Hematopoietic multipotent progenitor cell treated with erythropoietin and hydrocortisone succinate and interleukin-3 and kit ligand, for 8 days (in vitro differentiated cells): ENCODE data around the gene NELL1.

Source experiments
- DNase-seq: peaks from one replicate; pipeline ENCODE4 v3.0.0-alpha.2; 2015

Gene NELL1

DNA sequence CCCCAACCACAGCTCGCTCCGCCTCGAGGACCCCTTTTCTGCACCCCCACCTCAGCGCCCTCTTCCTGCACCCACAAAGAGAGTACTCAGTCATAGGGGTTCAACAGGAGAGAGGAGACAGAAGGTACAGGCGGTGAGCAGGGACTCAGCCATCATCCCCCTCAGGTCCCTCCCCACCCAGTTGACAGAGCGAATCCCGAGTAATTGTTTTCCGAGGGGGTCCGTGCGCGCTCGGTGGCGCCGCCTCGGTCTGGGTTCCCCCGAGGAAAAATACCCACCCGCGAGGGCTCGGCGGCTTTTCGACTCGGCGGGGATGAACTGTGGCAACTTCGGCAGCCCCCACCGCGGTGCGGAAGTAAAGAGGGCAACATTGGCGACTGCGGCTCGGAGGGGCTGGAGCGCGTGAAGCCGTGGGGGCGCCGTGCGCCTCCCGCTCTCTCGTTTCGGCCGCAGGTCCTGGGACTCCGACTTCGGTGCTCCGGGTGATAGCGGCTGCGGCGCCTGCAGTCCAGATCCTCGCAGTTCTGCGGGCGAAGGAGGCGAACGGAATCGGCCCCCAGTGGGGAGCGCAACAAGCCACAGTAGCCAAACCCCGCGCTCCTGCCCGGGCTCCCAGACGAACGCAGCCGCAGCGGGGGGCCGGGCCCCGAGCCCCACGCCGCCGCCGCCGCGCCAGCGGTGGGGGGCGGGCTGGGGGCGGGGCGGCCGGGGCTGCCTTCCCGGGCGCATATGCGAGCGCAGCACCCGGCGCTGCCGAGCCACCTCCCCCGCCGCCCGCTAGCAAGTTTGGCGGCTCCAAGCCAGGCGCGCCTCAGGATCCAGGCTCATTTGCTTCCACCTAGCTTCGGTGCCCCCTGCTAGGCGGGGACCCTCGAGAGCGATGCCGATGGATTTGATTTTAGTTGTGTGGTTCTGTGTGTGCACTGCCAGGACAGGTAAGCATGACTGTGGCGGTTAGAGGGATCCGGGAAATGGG is at the start of gene NELL1:
TSS of gene NELL1 (plus strand) at position 743 of the 976 bp plus-strand sequence.
- no peak for DNase-seq

DNA sequence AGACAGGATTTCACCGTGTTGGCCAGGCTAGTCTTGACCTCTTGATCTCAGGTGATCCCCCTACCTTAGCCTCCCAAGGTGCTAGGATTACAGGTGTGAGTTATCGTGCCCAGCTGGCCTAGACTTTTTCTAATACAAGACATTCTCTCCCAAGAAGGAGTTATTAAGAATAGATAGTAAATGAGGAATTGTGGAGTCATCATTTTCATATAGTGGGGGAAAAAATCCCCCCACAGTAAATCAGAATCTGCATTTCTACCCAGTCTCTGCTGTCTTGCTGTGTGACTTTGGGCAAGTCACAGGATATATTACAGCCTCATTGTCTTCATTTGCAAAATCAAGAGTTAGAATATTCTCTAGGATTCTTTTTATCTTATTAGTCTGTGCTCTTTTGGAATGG is 48.4 kb upstream of the NELL1 start:
- DNase-seq: no peak

DNA sequence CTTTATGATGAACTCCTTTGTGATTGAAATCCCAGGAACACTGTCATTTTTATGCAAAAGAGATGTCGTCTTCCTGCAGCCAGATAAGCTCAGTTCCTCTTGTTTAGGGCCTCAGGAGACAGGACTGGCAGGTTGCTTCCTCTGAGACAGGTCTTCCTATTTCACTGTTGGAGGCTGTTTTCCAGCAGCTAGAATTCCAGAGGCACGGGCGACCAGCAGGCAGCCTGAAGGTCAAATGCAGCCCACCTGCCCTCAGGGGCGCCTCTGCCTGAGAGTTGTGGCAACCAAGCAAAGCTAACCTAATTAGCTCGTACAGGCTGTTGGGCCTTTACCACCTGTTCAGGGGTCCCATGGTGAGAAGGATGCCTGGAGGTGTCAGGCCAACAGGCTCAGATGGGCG is 47.7 kb upstream of the NELL1 start:
- no peak for DNase-seq

DNA sequence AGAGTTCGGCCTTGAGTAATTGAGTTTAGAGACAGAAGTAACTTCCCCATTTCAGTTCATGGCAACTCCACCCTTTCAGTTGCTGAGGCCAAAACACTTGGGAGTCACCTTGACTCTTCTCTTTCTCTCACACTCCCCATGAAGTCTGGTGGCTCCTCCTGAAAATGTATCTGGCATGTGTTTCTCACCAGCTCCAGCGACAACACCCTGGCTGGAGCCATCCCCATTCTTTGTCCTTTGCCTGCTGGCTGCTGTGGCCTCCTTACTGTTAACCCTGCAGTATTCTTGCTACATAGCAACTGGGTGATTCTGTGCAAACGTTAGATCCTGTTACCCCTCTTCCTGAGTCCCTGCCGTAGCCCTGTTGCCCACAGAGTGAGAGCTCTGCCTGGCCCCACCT is 46.1 kb upstream of the NELL1 start:
- no peak for DNase-seq

DNA sequence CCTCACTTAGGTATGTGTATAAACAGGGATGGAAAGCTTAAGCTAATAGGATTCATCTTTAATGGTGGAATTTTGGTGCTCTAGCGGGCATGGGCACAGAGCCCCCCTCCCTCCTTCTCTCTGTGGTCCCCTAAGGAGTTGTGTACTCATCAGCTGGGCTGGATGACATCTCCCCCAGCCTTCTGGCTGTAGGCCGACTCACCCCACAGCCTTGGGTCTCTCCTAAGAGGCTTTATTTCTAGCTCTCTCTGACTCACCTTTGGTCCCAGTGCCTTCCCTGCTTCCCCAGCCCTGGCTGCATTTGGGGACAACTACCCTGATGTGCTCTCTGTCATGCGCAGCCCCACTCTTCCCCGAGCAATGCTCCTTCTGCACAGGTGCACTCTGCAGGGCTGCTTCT is 43.1 kb upstream of the NELL1 start:
- no peak for DNase-seq

DNA sequence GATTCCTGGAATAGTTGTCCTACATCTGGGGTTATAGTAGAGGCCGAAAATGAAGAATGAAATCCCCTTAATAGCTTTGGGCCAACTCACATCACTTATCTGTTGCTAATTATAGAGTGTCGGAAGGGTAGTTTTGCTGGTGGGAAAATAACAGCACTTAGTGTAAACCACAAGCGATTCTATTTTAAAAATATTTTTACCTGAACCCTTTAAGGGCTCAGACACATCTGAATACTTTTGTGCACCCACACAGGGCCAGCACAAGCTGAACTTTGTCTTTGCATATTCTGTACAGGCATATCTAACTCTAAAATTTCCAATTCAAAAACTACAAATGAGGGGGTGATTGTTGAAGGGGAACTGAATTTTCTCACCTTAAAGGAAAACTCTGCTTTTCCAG is 42.4 kb upstream of the NELL1 start:
- no peak for DNase-seq

DNA sequence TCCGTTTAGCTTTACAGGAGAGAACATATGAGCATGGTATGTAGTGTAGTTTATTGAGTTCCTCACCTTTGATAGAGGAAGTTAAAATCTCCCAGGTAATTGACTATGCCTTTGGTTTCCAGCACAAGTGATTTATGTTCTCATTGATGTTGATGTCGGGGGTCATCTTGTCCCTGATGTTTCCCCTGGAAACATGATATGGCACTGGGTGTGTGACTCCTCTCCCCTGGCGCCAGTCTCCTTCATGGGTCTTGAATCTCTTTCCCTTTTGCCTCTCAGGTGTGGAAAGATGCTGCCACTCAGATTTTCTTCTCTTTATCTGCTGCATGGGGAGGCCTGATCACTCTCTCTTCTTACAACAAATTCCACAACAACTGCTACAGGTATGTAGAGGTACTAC is 41.7 kb upstream of the NELL1 start:
- DNase-seq: no peak

DNA sequence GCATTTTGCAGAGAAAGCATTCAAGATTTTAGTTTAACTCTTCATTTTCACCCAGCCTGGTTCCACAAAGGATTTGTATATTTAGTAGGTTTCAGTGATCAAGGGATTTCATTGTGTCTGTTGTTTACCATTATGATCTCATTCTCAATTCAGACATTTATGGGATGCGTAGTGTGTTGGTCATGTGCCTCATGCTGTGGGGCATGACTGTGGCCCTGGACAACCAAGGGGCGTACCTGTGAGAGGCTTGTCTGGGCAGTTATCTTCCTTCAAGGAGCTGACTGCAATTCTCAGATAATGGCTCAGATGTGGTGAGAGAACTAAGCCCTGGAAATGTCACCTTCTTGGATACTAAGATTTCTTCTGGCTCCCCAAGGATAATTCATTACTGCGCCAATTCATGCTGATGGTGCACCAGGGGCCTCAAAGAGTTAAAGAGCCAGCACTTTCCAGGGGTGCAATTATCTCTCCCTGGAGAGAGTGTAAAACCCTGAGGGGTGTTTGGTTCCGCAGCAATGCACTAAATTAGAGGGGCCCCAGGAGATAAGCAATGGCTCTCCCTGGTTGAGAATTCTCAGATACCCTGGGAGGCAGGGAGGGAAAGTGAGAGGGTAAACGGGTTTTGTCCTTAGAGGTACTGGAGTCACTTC is 37.7 kb upstream of the NELL1 start:
- DNase-seq: no peak

DNA sequence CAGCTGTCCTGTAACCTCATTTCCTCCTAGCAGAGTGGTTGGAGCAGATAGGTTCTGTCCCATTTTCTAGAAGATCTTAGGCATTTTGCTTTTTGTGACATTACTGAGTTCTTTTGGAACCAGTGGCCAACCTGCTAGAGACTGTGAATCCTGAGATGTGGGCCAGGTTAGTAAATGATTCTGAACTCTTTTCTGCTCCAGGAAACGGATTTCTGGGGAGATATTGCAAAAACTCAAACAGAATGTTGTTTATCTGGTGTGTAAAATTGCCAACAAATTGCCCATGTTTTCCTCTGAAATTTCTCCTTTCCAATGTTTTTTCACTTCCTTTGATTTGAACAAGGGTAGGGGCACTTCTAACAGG is 37.2 kb upstream of the NELL1 start:
- no peak for DNase-seq

DNA sequence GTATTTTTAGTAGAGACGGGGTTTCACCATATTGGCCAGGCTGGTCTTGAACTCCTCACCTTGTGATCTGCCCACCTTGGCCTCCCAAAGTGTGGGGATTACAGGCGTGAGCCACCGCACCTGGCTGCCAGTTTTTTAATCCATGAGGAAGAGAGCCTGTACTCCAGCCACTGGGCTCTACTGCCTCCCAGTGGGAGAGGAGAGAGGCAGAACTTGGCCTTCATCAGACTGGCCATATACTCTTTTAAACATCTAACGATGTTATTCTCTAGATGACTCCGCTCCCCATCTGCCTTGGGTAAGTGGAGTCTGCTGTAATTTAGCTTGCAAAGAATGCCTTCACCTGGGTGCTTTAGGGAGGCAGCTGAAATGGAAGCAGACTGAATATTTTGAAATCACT is 35.3 kb upstream of the NELL1 start:
- DNase-seq: no peak

DNA sequence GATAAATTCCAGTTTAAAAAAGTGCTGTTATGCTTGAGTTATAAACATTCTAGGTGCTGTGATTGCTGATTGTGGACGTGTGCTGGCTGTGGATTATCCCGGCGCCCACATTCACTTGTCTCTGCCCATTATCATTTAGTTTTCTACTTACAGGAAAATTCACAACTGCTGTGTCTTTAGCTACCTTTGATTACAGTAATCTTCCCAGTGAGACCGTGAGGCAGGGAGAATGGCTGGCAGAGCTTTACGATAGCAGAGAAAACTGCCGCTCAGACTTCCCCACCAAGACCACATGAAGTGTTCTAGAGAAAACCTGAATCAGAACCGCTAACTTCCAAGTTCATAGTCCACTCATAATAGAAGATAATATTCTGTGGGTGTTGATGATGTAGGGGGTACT is 34.6 kb upstream of the NELL1 start:
- DNase-seq: no peak

DNA sequence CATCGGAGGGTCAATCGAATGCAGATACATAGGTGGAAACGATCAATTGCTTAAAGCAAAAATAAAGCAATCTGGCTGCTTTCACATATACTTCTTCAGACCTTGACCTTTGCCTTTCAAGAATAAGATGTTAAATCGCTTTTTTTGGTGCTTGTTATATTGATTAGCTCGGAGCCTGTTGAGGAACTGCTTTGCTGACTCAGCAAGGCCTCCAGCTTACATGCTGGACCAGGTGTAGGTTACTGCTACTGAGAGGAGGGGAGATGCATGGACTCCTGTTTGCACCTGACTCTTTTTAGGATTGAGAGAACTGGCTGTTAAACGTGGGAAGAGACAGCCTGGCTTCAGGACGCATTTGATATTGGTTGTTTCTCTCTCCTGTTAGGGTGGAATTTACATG is 31.3 kb upstream of the NELL1 start:
- DNase-seq: no peak

DNA sequence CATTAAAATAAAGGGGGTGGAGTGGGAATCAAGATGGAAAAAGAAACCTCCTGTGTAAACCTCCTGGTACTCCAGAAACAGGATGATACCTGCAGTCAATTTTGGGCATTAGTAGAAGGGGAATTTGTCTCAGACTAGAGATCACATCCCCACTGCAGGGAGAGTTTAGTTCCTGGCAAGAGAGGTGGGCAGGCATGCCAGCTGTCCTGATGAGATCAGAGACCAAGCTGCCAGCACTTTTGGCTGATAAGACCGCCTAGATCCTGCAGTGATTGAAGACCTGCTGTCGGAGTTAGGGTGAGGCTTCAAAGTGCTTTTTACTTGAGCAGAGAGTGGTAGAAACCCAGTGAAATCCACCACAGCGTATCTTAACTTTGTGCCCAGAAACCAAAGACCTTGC is 29.7 kb upstream of the NELL1 start:
- DNase-seq: no peak

DNA sequence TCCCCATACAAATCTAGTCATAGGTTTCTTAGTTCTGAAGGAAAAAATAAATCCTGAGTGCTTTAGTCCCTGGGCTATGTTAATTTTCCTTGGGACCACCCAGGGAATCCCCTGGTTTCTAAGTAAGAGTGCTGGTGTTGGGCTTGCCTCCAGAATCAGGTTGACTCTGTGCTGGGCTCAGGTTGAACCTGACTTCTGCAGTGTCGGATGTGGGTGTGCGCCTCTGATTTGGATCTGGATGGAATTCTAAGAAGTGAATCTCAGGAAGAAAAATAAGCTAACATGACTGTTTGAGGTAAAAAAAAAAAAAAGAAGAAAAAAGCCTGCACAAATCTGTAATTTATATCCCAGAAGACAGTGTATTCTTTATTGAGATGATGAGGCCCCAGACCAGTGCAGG is 29.0 kb upstream of the NELL1 start:
- DNase-seq: no peak

DNA sequence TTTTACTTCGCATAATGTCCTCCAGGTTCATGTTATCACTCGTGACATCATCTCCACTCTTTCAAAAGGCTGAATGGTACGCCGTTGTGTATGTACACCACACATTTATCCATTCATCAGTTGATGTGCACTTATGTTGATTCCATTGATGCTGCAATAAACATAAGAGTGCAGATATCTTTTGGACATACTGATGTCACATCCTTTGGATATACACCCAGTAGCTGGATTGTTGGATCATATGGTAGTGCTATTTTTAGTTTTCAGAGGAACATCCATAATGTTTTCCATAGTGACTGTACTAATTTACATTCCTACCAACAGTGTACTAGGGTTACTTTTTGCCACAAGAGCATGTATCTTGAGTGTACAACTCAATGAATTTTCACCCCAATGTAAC is 25.0 kb upstream of the NELL1 start:
- no peak for DNase-seq

DNA sequence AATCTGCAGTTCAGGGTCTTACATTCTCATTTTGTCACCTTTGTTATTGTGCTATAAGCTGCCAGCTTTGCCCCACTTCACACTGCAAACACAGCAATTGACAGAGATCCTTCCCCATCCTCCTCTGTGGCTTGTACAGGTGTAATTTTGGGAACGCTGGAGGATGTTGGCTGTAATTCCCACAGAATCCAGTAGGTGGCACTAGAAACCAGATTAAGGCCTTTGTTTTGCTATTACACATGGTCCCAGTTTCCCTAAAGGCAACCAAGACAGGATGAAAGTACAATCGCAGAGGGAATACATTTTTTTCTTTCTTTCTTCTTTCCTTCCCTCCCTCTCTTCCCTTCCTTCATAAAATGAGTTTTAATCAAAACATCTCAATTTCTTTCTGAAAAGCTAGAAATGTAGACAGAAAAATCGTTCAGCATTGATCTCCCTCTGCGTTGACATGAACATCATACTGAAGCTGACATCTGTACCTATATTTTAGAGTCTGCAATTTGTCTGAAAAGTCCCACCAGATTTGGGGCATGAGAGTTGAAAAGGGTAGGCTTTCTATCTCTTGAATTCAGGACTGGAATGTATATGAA is 21.3 kb upstream of the NELL1 start:
- peak; percentile 59 for DNase-seq

DNA sequence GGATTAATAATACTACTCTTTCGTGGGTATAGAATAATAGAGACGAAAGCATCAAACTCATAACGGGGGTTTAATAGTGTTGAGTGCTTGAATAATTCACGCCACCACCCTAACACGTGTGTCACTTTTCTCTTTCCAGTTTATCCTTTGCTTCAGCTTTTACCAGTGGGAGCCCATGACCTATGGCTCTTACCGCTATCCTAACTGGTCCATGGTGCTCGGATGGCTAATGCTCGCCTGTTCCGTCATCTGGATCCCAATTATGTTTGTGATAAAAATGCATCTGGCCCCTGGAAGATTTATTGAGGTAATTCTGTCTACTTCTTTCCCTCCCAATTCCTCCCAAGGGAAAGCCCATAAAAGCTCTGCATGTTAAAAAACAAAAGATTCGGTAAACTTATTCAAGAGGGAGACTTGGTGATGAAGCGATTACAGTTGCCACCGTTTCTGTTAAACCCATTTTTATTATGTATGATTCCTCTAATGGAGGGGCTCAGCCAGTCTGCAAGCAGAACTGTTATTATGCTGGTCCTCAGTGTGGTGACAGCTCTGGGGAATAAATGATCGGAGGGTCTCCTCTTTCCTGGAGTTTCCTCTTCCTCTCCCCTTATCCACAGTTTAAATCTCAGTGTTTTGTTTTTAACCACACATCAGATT is 17.1 kb upstream of the NELL1 start:
- no peak for DNase-seq

DNA sequence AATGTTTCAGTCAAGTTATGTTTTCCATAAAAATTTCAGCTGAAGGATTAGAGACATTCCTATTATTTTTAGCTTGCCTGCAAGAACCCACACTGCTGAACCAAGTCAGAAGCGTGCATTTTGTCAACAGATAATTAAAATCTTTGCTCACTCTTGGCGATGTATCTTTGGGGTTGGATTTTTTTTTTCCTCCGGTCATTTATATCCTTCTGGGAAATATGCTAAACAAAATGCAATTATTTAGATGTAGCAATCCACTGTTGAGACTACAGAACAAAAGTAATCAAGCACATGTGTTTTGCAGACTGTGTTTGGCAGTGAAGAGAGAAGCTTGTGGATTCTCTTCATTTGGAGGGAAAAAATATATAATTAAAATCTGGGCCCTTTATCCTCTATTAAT is 15.3 kb upstream of the NELL1 start:
- no peak for DNase-seq

DNA sequence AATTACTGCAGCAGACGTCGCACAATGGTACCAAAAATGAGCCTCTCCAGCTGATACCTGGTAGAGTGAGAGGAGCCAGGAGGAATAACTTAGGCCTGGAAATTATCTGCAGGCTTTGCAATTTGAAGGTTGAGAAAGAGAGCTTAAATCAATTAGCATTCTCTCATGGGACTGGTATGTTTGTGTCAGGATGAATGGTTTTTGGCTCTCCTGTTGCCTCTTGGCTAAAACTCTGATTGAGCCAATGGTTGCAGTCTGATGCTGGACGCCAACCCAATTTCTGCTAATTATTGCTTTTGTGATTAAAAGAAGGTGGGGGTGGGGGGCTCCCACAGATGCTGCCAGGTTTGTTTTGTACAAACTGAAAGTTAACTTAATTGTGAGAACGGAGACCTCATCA is 12.5 kb upstream of the NELL1 start:
- DNase-seq: no peak

DNA sequence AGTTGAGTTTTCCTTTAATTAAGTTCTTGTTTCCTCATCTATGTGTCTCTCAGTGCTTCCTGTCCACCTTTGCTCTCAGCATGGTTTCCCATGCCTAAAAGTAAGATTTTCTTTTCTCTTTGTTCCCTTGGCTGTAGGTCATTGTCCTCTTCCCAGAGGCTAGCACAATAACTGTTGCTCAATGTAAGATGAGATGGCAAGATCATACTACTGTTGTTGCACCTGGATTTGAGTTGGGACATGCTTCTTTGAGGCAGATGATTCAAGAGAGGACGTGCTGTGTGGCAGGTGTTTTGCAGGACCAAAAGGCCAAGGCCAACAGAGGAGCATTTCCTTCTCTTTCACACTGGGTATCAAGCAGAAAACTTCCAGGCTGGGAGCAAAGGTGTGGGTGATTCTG is 11.3 kb upstream of the NELL1 start:
- no peak for DNase-seq

DNA sequence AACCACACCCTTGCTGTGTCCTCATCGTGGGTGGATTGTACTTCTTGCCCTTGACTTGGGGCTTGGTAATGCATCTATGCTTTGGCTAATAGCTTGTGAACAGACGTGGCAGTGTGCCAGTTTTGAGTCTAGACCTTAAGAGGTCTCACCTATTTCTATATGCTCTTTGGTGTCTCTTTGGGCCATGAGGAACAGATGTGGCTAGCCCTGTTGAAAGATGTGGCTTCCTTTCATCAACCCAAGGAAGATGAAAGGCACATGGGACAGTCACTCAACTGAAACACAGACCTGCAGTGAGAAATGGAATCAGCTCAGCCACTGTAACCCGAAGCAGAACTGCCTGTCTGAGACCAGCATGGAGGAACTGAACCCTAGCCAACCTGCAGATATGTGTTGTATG is 7.9 kb upstream of the NELL1 start:
- DNase-seq: no peak

DNA sequence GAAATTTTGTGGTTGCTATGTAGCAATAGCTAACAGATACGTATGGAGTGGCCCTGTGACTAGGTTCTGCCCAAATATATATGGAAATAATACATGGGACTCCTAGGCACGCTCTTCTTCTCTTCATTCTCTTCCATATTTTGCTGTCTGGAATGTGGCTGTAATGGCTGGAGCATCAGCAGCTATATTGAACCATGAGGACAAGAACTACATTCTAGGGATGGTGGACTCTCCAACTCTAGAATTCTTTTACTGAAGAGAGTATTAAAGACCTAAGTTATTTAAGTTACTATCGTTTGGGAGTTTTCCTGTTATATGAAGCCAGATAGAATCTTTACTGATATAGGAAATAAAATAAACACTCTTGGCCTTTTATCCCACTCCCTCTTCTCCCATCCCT is 7.5 kb upstream of the NELL1 start:
- no peak for DNase-seq

DNA sequence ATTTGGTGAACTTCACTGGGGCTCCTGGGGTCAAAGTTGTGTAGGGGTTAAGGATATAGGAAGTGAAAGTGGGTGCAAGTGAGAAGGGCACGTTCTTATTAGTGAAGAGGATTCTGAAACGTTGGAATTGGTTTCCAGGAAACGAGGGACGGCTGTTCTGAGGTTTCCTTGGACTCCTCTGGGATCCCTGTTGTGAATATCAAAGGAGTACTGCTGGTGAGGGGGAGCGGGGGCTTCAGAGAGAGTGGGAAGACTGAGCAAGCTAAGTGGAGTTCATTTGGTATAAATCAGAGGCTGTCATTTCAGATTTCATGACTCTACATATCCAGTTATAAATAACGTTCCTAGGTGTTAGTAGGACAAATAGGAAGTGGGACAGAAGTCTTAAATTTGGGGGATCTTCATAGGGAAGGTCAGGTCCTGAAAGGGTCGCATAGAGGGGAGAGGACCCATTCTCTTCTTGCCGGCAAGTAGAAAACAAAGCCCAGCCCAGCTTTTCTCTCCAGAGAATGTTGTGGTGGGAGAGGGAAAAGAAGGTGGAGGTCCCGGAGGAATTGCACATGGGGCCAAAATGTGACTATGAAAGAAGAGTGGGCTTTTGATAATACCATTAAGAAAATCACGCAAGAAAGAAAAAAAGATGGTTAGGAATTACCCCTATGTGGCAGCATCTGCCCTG is 1.1 kb upstream of the NELL1 start:
- no peak for DNase-seq
